Measurements from ENCODE around the gene CTNND2. TPM values are rescaled to one million over a fixed set of nuclear protein-coding genes. Genes with fewer than 3 reads are reported as not detected.

The CTNND2 gene
- polyA plus RNA-seq, 1 of the 3 experiments (the other 2 are of a cell fraction): not detected

GRCh38 chr5:11672385-11673085 is 231.7 kb downstream of the CTNND2 start:
- Histone ChIP-seq H3K4me1 (ENCODE audit: control insufficient read depth in 1 of 2, insufficient read depth in 2 of 2, low read depth in 1 of 2, low read length in 1 of 2) (no peaks in the 10 kb centered on the region), H3K27ac (ENCODE audit: low read depth in 2 of 2, low read length in 1 of 2) (no peak overlapping the region), H2AFZ (ENCODE audit: low read depth) (no peak overlapping the region), H3K36me3 (replicated peaks in 1 of 2; ENCODE audit: control insufficient read depth in 1 of 2, insufficient read depth in 2 of 2, low read length in 1 of 2) (no peaks in the 10 kb centered on the region), H3K27me3 (ENCODE audit: insufficient read depth) (no peaks in the 10 kb centered on the region), H3K9me2 (no peaks in the 10 kb centered on the region), H3K79me2 (ENCODE audit: insufficient read depth) (no peaks in the 10 kb centered on the region), H3K4me3 (ENCODE audit: low read depth in 2 of 2, low read length in 1 of 2) (no peak overlapping the region), H3K4me2 (no peak overlapping the region), H3K9me3 (no peaks in the 10 kb centered on the region), H3K9ac (no peak overlapping the region), H4K20me1 (ENCODE audit: insufficient read depth) (no peaks in the 10 kb centered on the region), H3F3A (replicated peaks; ENCODE audit: insufficient read depth) (no peaks in the 10 kb centered on the region)
- POLR2A ChIA-PET: no interaction called here
- 6% methylated on average over 6 of the region's 10 CpGs for WGBS (ENCODE audit: low lambda C conversion rate)
- CTCF ChIA-PET: no interaction called here
- DNase-seq: no peak
- TF ChIP-seq RCOR1 (IDR thresholded peaks at IDR 0.05; ENCODE audit: low read length) (no peak), FOSL2 (IDR thresholded peaks at IDR 0.05; ENCODE audit: borderline replicate concordance, low read depth) (no peak), RXRA (IDR thresholded peaks at IDR 0.05; ENCODE audit: borderline replicate concordance, low read depth) (no peak), MAX (IDR thresholded peaks at IDR 0.05; ENCODE audit: low read depth) (no peak), TCF12 (IDR thresholded peaks at IDR 0.05) (no peak), RFX5 (IDR thresholded peaks at IDR 0.05; ENCODE audit: low read length) (no peak), FOXJ3 (CRISPR knock-in tag; IDR thresholded peaks at IDR 0.05) (no peak), GATA2 (CRISPR knock-in tag; IDR thresholded peaks at IDR 0.05) (no peak), REST (IDR thresholded peaks at IDR 0.05; ENCODE audit: low read depth, low read length) (no peak), TAF1 (IDR thresholded peaks at IDR 0.05; ENCODE audit: borderline replicate concordance, low read depth, low read length) (no peak), SIN3A (IDR thresholded peaks at IDR 0.05; ENCODE audit: borderline replicate concordance, low read depth, low read length) (no peak), RAD21 (IDR thresholded peaks at IDR 0.05; ENCODE audit: low read length) (no peak), USF1 (IDR thresholded peaks at IDR 0.05; ENCODE audit: borderline replicate concordance, low read depth) (no peak), PBX3 (IDR thresholded peaks at IDR 0.05) (no peak), CHD2 (IDR thresholded peaks at IDR 0.05; ENCODE audit: low read length, partially characterized antibody) (no peak), EZH2phosphoT487 (IDR thresholded peaks at IDR 0.05; ENCODE audit: borderline replicate concordance, low read depth) (no peak)

Measured in SK-N-SH (cell line).